OCI-LY3 (cell line): ENCODE data around the gene MYO16.

ENCODE experiments used
- CTCF ChIP-seq: fragments of 200-600, 300-600 bp; sonication (generic); IDR thresholded peaks from 2 replicates; pipeline ENCODE4 v1.5.1; 2014; ENCODE audit warnings: antibody characterized with exemption, low read length, low read depth
- EZH2phosphoT487 ChIP-seq: fragments of 200-600 bp; shearing (Covaris generic); IDR thresholded peaks from 2 replicates; pipeline ENCODE4 v1.6.1; 2018; ENCODE audit warnings: antibody characterized with exemption, mixed run types, low read depth

GRCh38 chr13:109154146-109154545 lies 524.7 kb downstream of the MYO16 start:
- TF ChIP-seq CTCF (no peak), EZH2phosphoT487 (no peak)
